HFFc6 (cell line): ENCODE results near the gene C2CD5. TPM values are rescaled to one million over a fixed set of nuclear protein-coding genes. Genes with fewer than 3 reads are reported as not detected.

Source experiments
- DNase-seq: peaks from one replicate; pipeline ENCODE4 v3.0.0-alpha.2; 2018
- H3K27ac Mint-ChIP-seq: 2 replicates; pipeline ENCODE4 v1.8.0; 2020; ENCODE audit warnings: mild to moderate bottlenecking, mixed read lengths
- H3K27me3 Mint-ChIP-seq: 2 replicates; pipeline ENCODE4 v1.8.0; 2021; ENCODE audit warnings: mild to moderate bottlenecking, moderate library complexity, mixed read lengths; ENCODE audit not compliant: insufficient read depth
- H3K36me3 Mint-ChIP-seq: 2 replicates; pipeline ENCODE4 v1.8.0; 2021; ENCODE audit warnings: low read depth, mixed read lengths
- H3K4me1 Mint-ChIP-seq: 2 replicates; pipeline ENCODE4 v1.8.0; 2020; ENCODE audit warnings: low read depth, mixed read lengths
- H3K4me3 Mint-ChIP-seq: 2 replicates; pipeline ENCODE4 v1.8.0; 2020; ENCODE audit warnings: mild to moderate bottlenecking, moderate library complexity, mixed read lengths
- H3K9me3 Mint-ChIP-seq: 2 replicates; pipeline ENCODE4 v1.8.0; 2020; ENCODE audit warnings: mild to moderate bottlenecking, mixed read lengths
- CTCF ChIP-seq: fragments of 200-600 bp; sonication (generic); IDR thresholded peaks from 2 replicates; pipeline ENCODE4 v1.5.0; 2021; ENCODE audit warnings: antibody characterized with exemption, mild to moderate bottlenecking
- total RNA-seq, 6 experiments: library from RNA; stranded (reverse); fragmentation: NEBNext Ultra II Directional; extraction: Animal tissue kit (Norgen Biotek cat#: 25700); gene quantifications; 2 replicates in 1 of 6; 3 replicates in 5 of 6; pipeline ENCODE4 v1.2.3, GENCODE V29; 2021

Gene C2CD5
- total RNA-seq, 6 experiments from 2014 or later: 17.7 to 23.1 (median 20.7) TPM

- Mint-ChIP-seq H3K4me1 (no peaks in the 10 kb centered on the region), H3K27me3 (peaks cover 15% of the 10 kb centered on the region), H3K4me3 (no peak overlapping the region), H3K36me3 (no peaks in the 10 kb centered on the region), H3K27ac (no peak overlapping the region), H3K9me3 (no peaks in the 10 kb centered on the region)
- no peak for DNase-seq
- no peak for TF ChIP-seq CTCF
These were observed 107.1 kb downstream of the C2CD5 start for GRCh38 chr12:22437031-22437806.

GRCh38 chr12:22435583-22435982, 108.8 kb downstream of the C2CD5 start:
- no peaks in the 10 kb centered on the region for H3K9me3 Mint-ChIP-seq
- no peaks in the 10 kb centered on the region for H3K36me3 Mint-ChIP-seq
- H3K4me1 Mint-ChIP-seq: no peaks in the 10 kb centered on the region
- no peak for TF ChIP-seq CTCF
- H3K27me3 Mint-ChIP-seq: peaks cover 13% of the 10 kb centered on the region
- H3K27ac Mint-ChIP-seq: no peak overlapping the region
- H3K4me3 Mint-ChIP-seq: no peak overlapping the region
- DNase-seq: no peak

- Mint-ChIP-seq H3K4me3 (peak overlapping the region; percentile 36; the same call in 1 of the 2 replicates), H3K9me3 (no peaks in the 10 kb centered on the region), H3K27ac (no peak overlapping the region), H3K36me3 (no peaks in the 10 kb centered on the region), H3K27me3 (peaks cover 8% of the 10 kb centered on the region), H3K4me1 (no peaks in the 10 kb centered on the region)
- TF ChIP-seq CTCF: no peak
- no peak for DNase-seq
These were observed 112.6 kb downstream of the C2CD5 start for GRCh38 chr12:22431693-22432251.

- Mint-ChIP-seq H3K9me3 (no peaks in the 10 kb centered on the region), H3K27me3 (no peaks in the 10 kb centered on the region; the same call in 1 of the 2 replicates), H3K27ac (no peak overlapping the region), H3K4me3 (no peak overlapping the region), H3K4me1 (peaks cover 10% of the 10 kb centered on the region), H3K36me3 (no peaks in the 10 kb centered on the region)
- no peak for TF ChIP-seq CTCF
- DNase-seq: no peak
These were observed 127.5 kb downstream of the C2CD5 start for GRCh38 chr12:22416801-22417200.

- H3K27me3 Mint-ChIP-seq: no peaks in the 10 kb centered on the region; the same call in none of the 2 replicates
- H3K4me1 Mint-ChIP-seq: peaks cover 10% of the 10 kb centered on the region
- H3K27ac Mint-ChIP-seq: no peak overlapping the region
- TF ChIP-seq CTCF: no peak
- no peaks in the 10 kb centered on the region for H3K9me3 Mint-ChIP-seq
- H3K36me3 Mint-ChIP-seq: no peaks in the 10 kb centered on the region
- H3K4me3 Mint-ChIP-seq: no peak overlapping the region
- DNase-seq: peak; percentile 1
These were observed 128.7 kb downstream of the C2CD5 start for GRCh38 chr12:22415342-22416309.
